T-helper 1 cell treated with Interleukin-12 subunit alpha and Interleukin-12 subunit beta and Interleukin-4 antibody, amounts not matched to agents 30 μg/mL and 1 μg/mL, for 36 hours (primary cell): ENCODE data around the gene TENM4.

Experiments
- H3K27ac Mint-ChIP-seq: one replicate; pipeline ENCODE4 v1.8.0; 2021; ENCODE audit warnings: mild to moderate bottlenecking, mixed read lengths
- H3K27me3 Mint-ChIP-seq: one replicate; pipeline ENCODE4 v1.8.0; 2021; ENCODE audit warnings: low read depth, mixed read lengths
- H3K36me3 Mint-ChIP-seq: one replicate; pipeline ENCODE4 v1.8.0; 2021; ENCODE audit warnings: low read depth, mixed read lengths
- H3K4me1 Mint-ChIP-seq: one replicate; pipeline ENCODE4 v1.8.0; 2021; ENCODE audit warnings: low read depth, mixed read lengths
- H3K4me3 Mint-ChIP-seq: one replicate; pipeline ENCODE4 v1.8.0; 2021; ENCODE audit warnings: mild to moderate bottlenecking, moderate library complexity, mixed read lengths
- H3K9me3 Mint-ChIP-seq: one replicate; pipeline ENCODE4 v1.8.0; 2021; ENCODE audit warnings: mixed read lengths

TENM4 gene

DNA sequence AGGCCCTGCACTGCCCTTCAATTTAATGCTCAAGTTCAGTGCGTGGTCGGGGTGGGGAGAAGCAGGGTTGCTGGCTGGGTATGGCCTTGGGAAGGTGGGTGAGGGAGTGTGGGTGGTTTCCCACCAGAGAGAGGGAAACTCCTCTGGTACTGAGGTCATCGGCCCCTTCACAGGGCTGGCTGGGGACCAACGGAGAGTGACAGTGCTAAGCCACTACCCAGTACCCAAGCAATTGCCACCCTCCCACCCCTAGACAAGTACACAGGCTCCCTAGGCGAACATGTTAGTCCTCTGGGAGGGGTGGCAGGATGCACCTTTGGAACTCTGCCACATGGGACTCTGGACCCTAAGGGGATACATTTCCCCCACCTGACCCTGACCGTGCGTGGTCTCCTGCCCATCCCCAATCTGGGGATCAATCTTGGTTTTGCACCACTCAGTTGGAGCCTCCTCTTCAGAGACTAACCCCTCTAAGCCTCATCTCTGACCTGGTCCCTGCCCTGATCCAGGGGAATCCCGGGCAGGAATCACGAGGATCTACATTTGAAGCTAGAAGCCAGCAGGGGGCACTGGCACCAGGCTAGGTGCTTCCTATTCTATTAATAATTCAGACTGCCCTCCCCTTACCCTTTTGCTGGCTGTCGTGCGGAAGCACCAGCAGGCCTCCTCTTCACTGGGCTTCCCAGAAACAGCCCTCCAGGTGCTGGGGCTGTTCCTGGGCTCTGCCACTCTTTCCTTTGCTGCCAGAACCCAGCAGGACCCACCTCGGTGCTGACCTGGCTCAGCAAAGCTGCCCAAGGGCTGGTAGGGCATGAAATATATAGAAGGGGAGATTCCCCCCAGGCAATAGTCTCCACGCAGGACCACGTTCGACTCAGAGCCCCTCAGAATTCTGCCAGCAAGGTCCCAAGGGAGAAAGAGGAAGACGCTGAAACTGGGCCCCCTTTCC lies 377.7 kb downstream of the TENM4 start:
- no peak overlapping the region for H3K4me3 Mint-ChIP-seq
- no peaks in the 10 kb centered on the region for H3K36me3 Mint-ChIP-seq
- H3K27me3 Mint-ChIP-seq, result peaks cover 3% of the 10 kb centered on the region
- H3K27ac Mint-ChIP-seq, result no peak overlapping the region
- no peaks in the 10 kb centered on the region for H3K9me3 Mint-ChIP-seq
- H3K4me1 Mint-ChIP-seq, result no peaks in the 10 kb centered on the region

DNA sequence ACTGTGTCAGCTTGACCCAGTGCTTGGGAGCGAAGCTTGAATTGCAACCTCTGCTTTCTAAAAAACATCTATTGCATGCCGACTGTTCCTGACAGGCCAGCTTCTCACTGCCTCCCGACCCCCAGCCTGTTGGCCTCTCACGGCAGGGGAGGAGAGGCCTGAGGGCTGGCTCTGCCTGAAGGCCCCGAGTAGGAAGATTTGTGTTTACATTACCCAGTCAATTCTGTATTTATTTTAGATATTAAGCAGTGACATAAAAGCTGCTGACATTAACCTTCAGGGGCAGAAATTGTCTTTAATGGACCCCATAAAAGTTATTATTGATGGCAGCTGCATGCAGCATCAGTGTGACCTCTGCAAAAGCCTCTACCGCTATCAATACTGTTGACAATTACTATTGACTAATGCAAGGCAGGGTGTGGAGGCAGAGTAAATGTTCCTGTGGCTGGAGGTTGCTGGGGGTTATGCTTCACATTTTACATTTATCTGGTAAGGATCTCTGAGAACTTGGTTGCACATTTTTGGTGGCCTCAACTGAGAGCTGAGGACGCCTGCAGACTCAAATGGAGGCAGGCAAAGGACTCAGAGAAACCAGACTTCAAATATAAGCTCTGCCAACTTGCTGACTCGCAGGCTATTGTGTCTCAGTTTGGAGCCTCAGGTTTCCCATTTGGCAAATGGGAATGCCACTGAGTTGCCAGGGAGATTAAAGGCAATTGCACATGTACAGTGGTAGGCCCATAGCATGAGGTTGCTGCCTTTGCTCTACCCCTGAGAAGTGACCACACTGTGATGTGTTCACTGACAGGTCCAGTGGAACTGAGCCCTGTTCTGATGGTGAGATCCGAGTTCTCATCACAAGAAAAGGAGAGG lies 380.5 kb downstream of the TENM4 start:
- H3K4me1 Mint-ChIP-seq, result no peaks in the 10 kb centered on the region
- H3K4me3 Mint-ChIP-seq, result no peak overlapping the region
- no peaks in the 10 kb centered on the region for H3K9me3 Mint-ChIP-seq
- peaks cover 3% of the 10 kb centered on the region for H3K27me3 Mint-ChIP-seq
- no peaks in the 10 kb centered on the region for H3K36me3 Mint-ChIP-seq
- H3K27ac Mint-ChIP-seq, result no peak overlapping the region

DNA sequence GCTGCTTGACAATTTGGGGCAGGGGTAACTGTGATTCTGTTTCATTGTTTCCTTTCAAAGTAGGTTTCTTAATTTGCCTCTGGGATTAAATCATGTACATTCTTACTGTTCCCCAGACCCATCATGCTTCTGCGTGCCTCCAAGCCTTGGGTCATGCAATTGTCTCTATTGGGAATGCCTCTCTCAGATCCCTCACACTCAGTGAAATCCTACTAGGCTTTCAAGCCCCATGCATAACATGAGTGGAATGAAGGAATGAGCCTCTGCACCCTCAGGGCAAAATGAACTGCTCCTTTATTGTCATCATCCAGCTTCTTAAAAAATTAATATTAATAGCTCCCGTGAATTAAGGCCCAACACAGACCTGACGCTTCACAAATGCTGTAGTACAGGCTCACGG lies 381.7 kb downstream of the TENM4 start:
- Mint-ChIP-seq H3K9me3 (no peaks in the 10 kb centered on the region), H3K36me3 (no peaks in the 10 kb centered on the region), H3K4me3 (no peak overlapping the region), H3K4me1 (no peaks in the 10 kb centered on the region), H3K27me3 (peaks cover 3% of the 10 kb centered on the region), H3K27ac (no peak overlapping the region)

DNA sequence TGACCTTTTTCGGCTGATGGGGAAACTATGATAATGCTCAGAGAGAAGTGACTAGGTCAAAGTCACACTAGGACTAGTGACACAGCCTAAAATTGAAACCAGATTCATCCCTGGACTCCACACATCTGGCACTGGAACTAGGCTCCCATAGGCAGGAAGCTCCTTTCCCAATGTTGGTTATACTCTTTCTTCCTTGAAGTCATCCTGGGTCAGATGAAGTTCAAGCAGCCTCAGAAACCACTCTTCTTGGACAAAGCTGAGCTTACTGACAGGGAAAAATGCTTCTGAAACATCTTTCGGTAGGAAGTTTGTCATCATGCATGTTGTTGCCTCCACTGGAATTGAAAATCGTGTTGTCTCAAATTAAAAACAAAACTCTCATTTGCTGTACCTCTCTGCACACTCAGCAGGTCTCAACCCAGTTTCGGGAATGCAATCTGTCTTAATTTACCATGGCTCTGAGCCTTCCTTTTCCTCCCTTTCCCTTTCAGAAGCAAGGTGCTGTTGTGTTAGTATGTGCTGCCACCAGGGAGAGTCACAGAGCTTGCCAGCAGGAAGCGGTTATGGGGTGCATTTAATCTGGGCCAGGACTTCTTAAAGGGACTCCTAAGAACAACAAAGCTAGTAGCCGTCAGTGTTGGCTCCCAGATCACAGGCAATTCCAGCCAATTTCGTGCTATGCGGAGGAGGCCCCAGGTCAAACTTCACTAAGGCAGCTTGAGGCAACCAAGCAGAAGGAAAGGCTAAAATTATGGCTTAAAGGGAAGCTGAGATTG lies 384.8 kb downstream of the TENM4 start:
- Mint-ChIP-seq H3K27ac (no peak overlapping the region), H3K36me3 (no peaks in the 10 kb centered on the region)

DNA sequence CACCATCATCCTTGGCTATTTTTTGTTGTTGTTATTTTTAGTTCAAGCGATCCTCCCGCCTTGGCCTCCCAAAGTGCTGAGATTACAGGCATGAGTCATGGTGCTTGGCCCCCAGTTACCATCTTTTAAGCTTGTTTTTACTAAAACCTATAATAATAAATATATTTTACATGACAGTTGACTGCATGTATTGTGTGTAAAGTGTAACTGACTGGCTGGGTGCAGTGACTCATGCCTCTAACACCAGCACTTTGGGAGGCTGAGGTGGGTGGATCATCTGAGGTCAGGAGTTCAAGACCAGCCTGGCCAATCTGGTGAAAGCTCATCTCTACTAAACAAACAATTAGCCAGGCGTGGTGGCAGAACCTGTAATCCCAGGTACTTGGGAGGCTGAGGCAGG lies 386.2 kb downstream of the TENM4 start:
- H3K36me3 Mint-ChIP-seq, result no peaks in the 10 kb centered on the region
- no peaks in the 10 kb centered on the region for H3K9me3 Mint-ChIP-seq
- H3K4me3 Mint-ChIP-seq, result no peak overlapping the region
- H3K27ac Mint-ChIP-seq, result no peak overlapping the region
- H3K27me3 Mint-ChIP-seq, result peaks cover 17% of the 10 kb centered on the region
- H3K4me1 Mint-ChIP-seq, result no peaks in the 10 kb centered on the region

More for the DNA sequence above, 384.8 kb downstream of the TENM4 start:
- H3K9me3 Mint-ChIP-seq, result no peaks in the 10 kb centered on the region
- H3K4me3 Mint-ChIP-seq, result no peak overlapping the region
- no peaks in the 10 kb centered on the region for H3K4me1 Mint-ChIP-seq
- H3K27me3 Mint-ChIP-seq, result peaks cover 11% of the 10 kb centered on the region

DNA sequence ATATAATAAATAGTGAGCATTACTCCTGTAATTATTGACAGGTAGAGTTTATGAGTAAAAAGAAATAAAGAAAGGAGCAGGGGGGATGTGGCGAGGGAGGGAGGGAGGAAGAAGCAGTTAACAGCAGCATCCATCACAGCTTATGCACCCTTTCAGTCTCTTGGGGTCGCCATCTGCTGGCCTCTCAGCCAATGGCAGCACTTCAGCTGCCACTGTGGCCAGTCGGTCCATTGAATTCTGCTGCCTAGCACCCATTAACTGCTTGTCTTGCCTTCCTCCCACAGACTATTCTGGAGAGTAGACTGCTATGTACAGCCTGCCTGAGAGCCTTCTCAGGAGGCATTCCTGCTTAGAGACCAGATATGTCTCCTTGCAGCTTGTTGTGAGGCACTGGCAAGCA lies 388.3 kb downstream of the TENM4 start:
- no peak overlapping the region for H3K4me3 Mint-ChIP-seq
- H3K27me3 Mint-ChIP-seq, result peaks cover 17% of the 10 kb centered on the region
- no peak overlapping the region for H3K27ac Mint-ChIP-seq
- no peaks in the 10 kb centered on the region for H3K9me3 Mint-ChIP-seq
- no peaks in the 10 kb centered on the region for H3K36me3 Mint-ChIP-seq
- H3K4me1 Mint-ChIP-seq, result no peaks in the 10 kb centered on the region

DNA sequence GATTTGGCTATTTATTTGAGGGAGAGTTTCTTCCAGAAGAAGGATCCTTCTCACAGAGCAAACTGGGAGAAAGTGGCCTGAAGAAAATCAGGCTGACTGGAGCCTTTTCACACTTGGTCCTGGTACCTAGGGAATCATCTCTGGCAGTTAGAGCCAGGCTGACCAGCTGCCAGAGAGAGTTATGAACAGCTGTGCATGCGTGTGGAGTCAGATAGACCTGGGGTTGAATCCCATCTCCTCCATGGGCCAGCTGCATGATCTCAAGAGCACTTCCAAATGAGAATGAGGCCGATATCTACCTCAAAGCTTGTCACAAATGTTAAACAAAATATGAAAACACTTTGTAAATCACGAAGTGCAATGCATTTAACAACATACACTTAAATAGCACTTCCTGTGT lies 390.0 kb downstream of the TENM4 start:
- Mint-ChIP-seq H3K27ac (no peak overlapping the region), H3K9me3 (no peaks in the 10 kb centered on the region), H3K36me3 (no peaks in the 10 kb centered on the region), H3K4me1 (no peaks in the 10 kb centered on the region), H3K4me3 (no peak overlapping the region), H3K27me3 (peaks cover 14% of the 10 kb centered on the region)

DNA sequence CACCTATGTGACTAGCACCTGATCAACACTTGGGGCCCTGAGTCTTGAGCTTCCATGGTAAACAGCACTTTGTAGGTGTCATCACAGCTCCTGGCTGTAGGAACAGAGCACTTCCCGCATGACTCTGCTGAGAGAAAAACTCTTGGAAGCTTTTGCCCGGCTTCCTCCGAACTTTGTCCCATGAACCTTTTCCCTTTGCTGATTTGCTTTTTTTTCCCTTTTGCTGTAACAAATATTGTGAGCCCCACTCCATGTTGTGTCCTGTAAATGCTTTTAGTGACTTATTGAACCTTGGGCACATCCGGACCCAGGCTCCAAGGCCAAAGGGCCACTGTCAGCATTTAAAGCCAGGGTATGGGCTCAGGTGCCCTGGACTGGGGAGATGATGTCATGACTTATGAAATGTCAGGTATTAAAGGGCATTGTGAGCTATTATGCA lies 391.1 kb downstream of the TENM4 start:
- Mint-ChIP-seq H3K4me1 (no peaks in the 10 kb centered on the region), H3K27ac (no peak overlapping the region), H3K4me3 (no peak overlapping the region), H3K27me3 (peaks cover 14% of the 10 kb centered on the region), H3K9me3 (no peaks in the 10 kb centered on the region), H3K36me3 (no peaks in the 10 kb centered on the region)

DNA sequence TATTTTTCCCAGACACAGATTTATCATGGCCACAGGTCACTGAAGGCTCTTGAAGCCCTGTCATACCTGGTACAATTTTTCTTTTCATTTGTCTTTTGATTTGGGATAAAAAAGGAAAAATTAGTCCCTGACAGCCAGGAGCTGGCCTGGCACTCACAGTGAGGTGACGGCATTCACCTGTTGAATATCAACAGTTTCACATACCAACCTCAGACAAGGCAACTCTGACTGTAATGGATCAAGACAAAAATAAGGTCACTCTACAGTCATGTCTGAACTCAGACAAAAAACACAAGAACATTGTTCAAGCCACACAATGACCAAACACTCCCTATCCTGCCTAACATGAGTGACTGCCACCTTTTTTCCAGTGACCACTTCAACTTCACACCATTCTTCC lies 392.9 kb downstream of the TENM4 start:
- peaks cover 14% of the 10 kb centered on the region for H3K27me3 Mint-ChIP-seq

DNA sequence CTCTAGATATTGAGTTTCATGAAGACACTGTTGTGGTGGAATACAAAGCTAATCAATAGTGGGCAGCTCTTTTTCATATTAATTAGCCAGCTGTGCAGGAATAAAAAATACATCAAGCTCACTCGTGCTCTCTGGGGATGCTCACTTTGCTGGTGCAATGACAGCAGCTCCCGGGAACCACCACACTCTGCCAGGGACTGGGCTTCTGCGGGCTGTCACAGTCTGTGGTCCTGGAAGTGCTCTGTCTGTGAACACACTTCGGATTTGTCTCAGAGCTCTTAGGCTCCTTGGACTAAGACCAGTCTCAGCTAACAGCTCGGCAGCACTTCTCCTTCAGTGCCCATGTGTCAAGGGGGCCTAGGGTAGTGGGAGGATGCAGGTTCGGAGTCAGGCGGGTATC lies 393.5 kb downstream of the TENM4 start:
- peaks cover 13% of the 10 kb centered on the region for H3K27me3 Mint-ChIP-seq
- H3K4me1 Mint-ChIP-seq, result no peaks in the 10 kb centered on the region
- H3K4me3 Mint-ChIP-seq, result no peak overlapping the region
- H3K9me3 Mint-ChIP-seq, result no peaks in the 10 kb centered on the region
- no peaks in the 10 kb centered on the region for H3K36me3 Mint-ChIP-seq
- no peak overlapping the region for H3K27ac Mint-ChIP-seq

More for the DNA sequence above, 392.9 kb downstream of the TENM4 start:
- H3K27ac Mint-ChIP-seq, result no peak overlapping the region
- H3K4me3 Mint-ChIP-seq, result no peak overlapping the region
- no peaks in the 10 kb centered on the region for H3K4me1 Mint-ChIP-seq
- H3K36me3 Mint-ChIP-seq, result no peaks in the 10 kb centered on the region
- no peaks in the 10 kb centered on the region for H3K9me3 Mint-ChIP-seq

DNA sequence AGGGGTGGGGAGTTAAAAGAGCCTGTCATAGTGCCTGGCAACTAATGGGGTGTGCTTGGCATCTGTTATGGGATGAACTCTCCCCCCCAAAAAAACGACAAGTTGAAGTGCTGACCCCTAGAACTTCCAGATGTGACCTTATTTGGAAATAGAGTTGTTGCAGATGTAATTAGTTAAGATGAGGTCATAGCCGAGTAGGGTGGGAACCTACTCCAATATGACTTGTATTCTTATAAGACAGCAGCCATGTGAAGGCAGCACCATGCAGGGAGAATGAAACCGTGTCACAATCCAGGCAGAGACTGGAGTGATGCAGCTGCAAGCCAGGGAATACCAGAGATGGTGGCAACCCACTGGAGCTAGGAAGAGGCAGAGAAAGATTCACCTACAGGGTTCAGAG lies 394.5 kb downstream of the TENM4 start:
- H3K27me3 Mint-ChIP-seq, result peaks cover 7% of the 10 kb centered on the region
- no peak overlapping the region for H3K4me3 Mint-ChIP-seq
- H3K9me3 Mint-ChIP-seq, result no peaks in the 10 kb centered on the region
- no peaks in the 10 kb centered on the region for H3K36me3 Mint-ChIP-seq
- H3K4me1 Mint-ChIP-seq, result no peaks in the 10 kb centered on the region
- no peak overlapping the region for H3K27ac Mint-ChIP-seq

DNA sequence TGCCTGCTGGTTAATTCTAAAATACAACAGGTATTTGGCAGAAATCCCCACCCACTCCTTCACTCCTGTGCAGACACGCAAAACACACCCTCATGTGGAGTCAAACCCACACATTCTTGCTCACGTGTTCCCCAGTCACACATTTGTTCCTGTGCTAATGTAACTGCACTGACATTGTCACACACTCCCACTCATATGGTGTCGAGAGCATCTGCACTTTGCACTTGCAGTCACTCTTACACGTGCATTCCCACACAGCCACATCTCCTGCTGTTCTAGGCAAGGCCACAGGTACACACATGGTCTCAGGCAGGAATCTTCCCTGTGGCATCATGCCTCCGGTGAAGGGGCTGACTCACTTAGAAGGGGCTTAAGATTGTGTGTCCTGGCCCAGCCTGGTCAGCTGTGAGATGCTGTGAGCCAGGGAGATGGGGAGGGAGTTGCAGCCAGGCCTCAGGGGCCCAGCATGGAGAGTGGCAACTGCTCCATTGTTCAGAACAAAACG lies 395.0 kb downstream of the TENM4 start:
- no peak overlapping the region for H3K4me3 Mint-ChIP-seq
- no peaks in the 10 kb centered on the region for H3K9me3 Mint-ChIP-seq
- H3K27ac Mint-ChIP-seq, result no peak overlapping the region
- H3K27me3 Mint-ChIP-seq, result peaks cover 5% of the 10 kb centered on the region
- no peaks in the 10 kb centered on the region for H3K4me1 Mint-ChIP-seq
- H3K36me3 Mint-ChIP-seq, result no peaks in the 10 kb centered on the region

DNA sequence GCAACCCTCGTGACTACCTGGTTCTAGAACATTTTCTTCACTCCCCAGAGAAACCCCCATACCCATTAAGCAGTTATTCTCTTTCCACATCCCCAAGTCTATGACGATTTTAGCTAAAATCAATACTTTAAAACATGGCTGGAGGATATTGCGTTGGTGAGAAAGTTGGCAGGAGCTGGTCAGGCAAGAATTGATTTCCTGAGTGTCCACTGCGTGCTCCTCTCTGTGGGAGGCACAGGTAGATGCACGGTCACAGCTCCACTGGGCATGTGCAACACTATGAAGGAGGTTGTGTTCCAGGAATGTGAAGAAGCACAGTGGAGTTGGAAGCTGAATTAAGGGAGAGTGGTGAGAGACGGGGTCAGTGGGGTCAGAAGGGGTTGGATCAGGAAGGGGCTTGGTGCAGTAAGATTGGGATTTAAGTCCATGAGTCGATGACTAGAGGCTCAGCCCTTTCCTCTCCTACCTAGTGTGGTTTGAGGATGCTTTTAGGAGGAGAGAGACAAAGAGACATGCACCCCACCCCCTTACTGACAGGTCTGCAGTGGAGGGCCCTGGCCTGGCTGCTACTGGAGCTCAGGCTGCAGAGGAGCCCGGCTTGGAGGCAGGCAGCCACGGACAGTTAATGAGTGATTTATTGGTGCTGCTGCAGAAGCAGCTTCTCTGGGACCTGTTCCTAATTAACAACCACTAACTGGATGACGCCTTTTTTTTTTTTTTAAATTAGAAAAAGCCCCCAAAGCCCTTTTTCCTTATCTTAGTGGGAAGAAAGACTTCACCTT lies 395.6 kb downstream of the TENM4 start:
- no peaks in the 10 kb centered on the region for H3K9me3 Mint-ChIP-seq
- no peaks in the 10 kb centered on the region for H3K27me3 Mint-ChIP-seq
- H3K27ac Mint-ChIP-seq, result no peak overlapping the region
- H3K36me3 Mint-ChIP-seq, result no peaks in the 10 kb centered on the region
- no peaks in the 10 kb centered on the region for H3K4me1 Mint-ChIP-seq
- H3K4me3 Mint-ChIP-seq, result no peak overlapping the region
